Measurements from ENCODE around the gene DNAH6. TPM values are rescaled to one million over a fixed set of nuclear protein-coding genes. Genes with fewer than 3 reads are reported as not detected.

Gene DNAH6
- total RNA-seq, 1 experiment from 2014 or later: not detected

GRCh38 chr2:84811839-84812431, 295.6 kb downstream of the DNAH6 start:
- CTCF ChIA-PET: no interaction called here
- Histone ChIP-seq H3K27me3 (replicated peaks; ENCODE audit: insufficient read depth, low read depth, low read length, poor library complexity) (peaks cover 5% of the 10 kb centered on the region), H3K9me3 (ENCODE audit: low read depth, low read length, poor library complexity, severe bottlenecking) (no peaks in the 10 kb centered on the region), H3K4me3 (ENCODE audit: low read depth, low read length, poor library complexity, severe bottlenecking) (no peak overlapping the region), H3K36me3 (ENCODE audit: insufficient read depth, low read length, poor library complexity, severe bottlenecking) (no peaks in the 10 kb centered on the region), H3K27ac (ENCODE audit: low read depth, low read length, poor library complexity, severe bottlenecking) (no peak overlapping the region), H3K4me1 (ENCODE audit: insufficient read depth, low read length, poor library complexity, severe bottlenecking) (no peaks in the 10 kb centered on the region)
- no peak for TF ChIP-seq CTCF (conservative IDR thresholded peaks at IDR 0.05; ENCODE audit: low read depth, low read length)
- TF ChIP-seq EZH2 (IDR thresholded peaks at IDR 0.05; ENCODE audit: borderline replicate concordance, low read depth, low read length, poor library complexity, severe bottlenecking): no peak
- no TSS peak for BruUV-seq (replicated peaks)
- no peak for DNase-seq (ENCODE audit: low spot score)
- intact Hi-C loops (cut with micrococcal nuclease; ENCODE audit: unreplicated experiment): no loop called here
- POLR2A ChIA-PET (ENCODE audit: low non-redundant PET): no interaction called here

- no peak for DNase-seq (ENCODE audit: low spot score)
- ChIA-PET CTCF (no interaction called here), POLR2A (ENCODE audit: low non-redundant PET) (no interaction called here)
- Histone ChIP-seq H3K4me3 (ENCODE audit: low read depth, low read length, poor library complexity, severe bottlenecking) (no peak overlapping the region), H3K9me3 (ENCODE audit: low read depth, low read length, poor library complexity, severe bottlenecking) (no peaks in the 10 kb centered on the region), H3K27me3 (replicated peaks; ENCODE audit: insufficient read depth, low read depth, low read length, poor library complexity) (peaks cover 5% of the 10 kb centered on the region), H3K27ac (ENCODE audit: low read depth, low read length, poor library complexity, severe bottlenecking) (no peak overlapping the region), H3K36me3 (ENCODE audit: insufficient read depth, low read length, poor library complexity, severe bottlenecking) (no peaks in the 10 kb centered on the region), H3K4me1 (ENCODE audit: insufficient read depth, low read length, poor library complexity, severe bottlenecking) (no peaks in the 10 kb centered on the region)
- intact Hi-C loops (cut with micrococcal nuclease; ENCODE audit: unreplicated experiment): no loop called here
- no peak for TF ChIP-seq CTCF (conservative IDR thresholded peaks at IDR 0.05; ENCODE audit: low read depth, low read length)
- TF ChIP-seq EZH2 (IDR thresholded peaks at IDR 0.05; ENCODE audit: borderline replicate concordance, low read depth, low read length, poor library complexity, severe bottlenecking): no peak
- no TSS peak for BruUV-seq (replicated peaks)
Observed at GRCh38 chr2:84815146-84815545, 298.8 kb downstream of the DNAH6 start.

- DNase-seq (ENCODE audit: low spot score): no peak
- no TSS peak for BruUV-seq (replicated peaks)
- Histone ChIP-seq H3K9me3 (ENCODE audit: low read depth, low read length, poor library complexity, severe bottlenecking) (no peaks in the 10 kb centered on the region), H3K36me3 (ENCODE audit: insufficient read depth, low read length, poor library complexity, severe bottlenecking) (no peaks in the 10 kb centered on the region), H3K4me1 (ENCODE audit: insufficient read depth, low read length, poor library complexity, severe bottlenecking) (no peaks in the 10 kb centered on the region), H3K27me3 (replicated peaks; ENCODE audit: insufficient read depth, low read depth, low read length, poor library complexity) (peaks cover 5% of the 10 kb centered on the region), H3K27ac (ENCODE audit: low read depth, low read length, poor library complexity, severe bottlenecking) (no peak overlapping the region), H3K4me3 (ENCODE audit: low read depth, low read length, poor library complexity, severe bottlenecking) (no peak overlapping the region)
- intact Hi-C loops (cut with micrococcal nuclease; ENCODE audit: unreplicated experiment): no loop called here
- CTCF ChIA-PET: no interaction called here
- TF ChIP-seq CTCF (conservative IDR thresholded peaks at IDR 0.05; ENCODE audit: low read depth, low read length) (no peak), EZH2 (IDR thresholded peaks at IDR 0.05; ENCODE audit: borderline replicate concordance, low read depth, low read length, poor library complexity, severe bottlenecking) (no peak)
- POLR2A ChIA-PET (ENCODE audit: low non-redundant PET): no interaction called here
Observed at GRCh38 chr2:84816426-84817026, 300.2 kb downstream of the DNAH6 start.
